H9 (cell line): ENCODE results near the gene SRGAP2C. TPM values are rescaled to one million over a fixed set of nuclear protein-coding genes. Genes with fewer than 3 reads are reported as not detected.
"Not testable (repeated sequence)": the region's sequence is repeated elsewhere in the genome, so short reads cannot be mapped to it uniquely, and the experiment has no call there.

ENCODE experiments used
- DNase-seq: peaks from one replicate; pipeline ENCODE4 v3.0.0-alpha.2; 2017
- H2AFZ ChIP-seq: one replicate; pipeline ENCODE4 v1.6.1; 2013; ENCODE audit warnings: mild to moderate bottlenecking, low read length, control low read depth, moderate library complexity
- H2AK5ac ChIP-seq: 2 replicates; pipeline ENCODE4 v1.6.1; 2013; ENCODE audit warnings: low read length, control low read depth, mixed read lengths; ENCODE audit not compliant: insufficient read length
- H2BK120ac ChIP-seq: one replicate; pipeline ENCODE4 v1.6.1; 2013; ENCODE audit warnings: low read depth, mild to moderate bottlenecking, low read length, control low read depth, inconsistent platforms; ENCODE audit not compliant: poor library complexity, severe bottlenecking
- H2BK12ac ChIP-seq: 2 replicates; pipeline ENCODE4 v1.6.1; 2013; ENCODE audit warnings: low read length, control low read depth, mixed read lengths, low read depth; ENCODE audit not compliant: insufficient read length
- H2BK15ac ChIP-seq: 2 replicates; pipeline ENCODE4 v1.6.1; 2013; ENCODE audit warnings: low read depth, low read length, control low read depth
- H2BK20ac ChIP-seq: one replicate; pipeline ENCODE4 v1.6.1; 2013; ENCODE audit warnings: low read depth, mild to moderate bottlenecking, low read length, control low read depth, inconsistent platforms; ENCODE audit not compliant: poor library complexity, severe bottlenecking
- H2BK5ac ChIP-seq: 2 replicates; pipeline ENCODE4 v1.6.1; 2013; ENCODE audit warnings: low read length, control low read depth, mixed read lengths; ENCODE audit not compliant: insufficient read length
- H3K14ac ChIP-seq: 2 replicates; pipeline ENCODE4 v1.6.1; 2013; ENCODE audit warnings: low read length, control low read depth; ENCODE audit not compliant: insufficient read depth
- H3K18ac ChIP-seq: 2 replicates; pipeline ENCODE4 v1.6.1; 2013; ENCODE audit warnings: low read depth, mild to moderate bottlenecking, mixed read lengths, low read length, control low read depth; ENCODE audit not compliant: insufficient read length
- H3K23ac ChIP-seq: 2 replicates; pipeline ENCODE4 v1.6.1; 2013; ENCODE audit warnings: low read length, control low read depth, mixed read lengths, low read depth; ENCODE audit not compliant: insufficient read length
- H3K23me2 ChIP-seq: 2 replicates; pipeline ENCODE4 v1.6.1; 2013; ENCODE audit warnings: low read depth, mild to moderate bottlenecking, mixed read lengths, low read length, control low read depth; ENCODE audit not compliant: insufficient read length, poor library complexity, severe bottlenecking
- H3K27ac ChIP-seq: 2 replicates; pipeline ENCODE4 v1.5.1; 2013; ENCODE audit warnings: low read length, control low read depth, mixed read lengths, low read depth; ENCODE audit not compliant: insufficient read length
- H3K27me3 ChIP-seq: 2 replicates; pipeline ENCODE4 v1.6.1; 2013; ENCODE audit warnings: low read length, control low read depth, inconsistent platforms; ENCODE audit not compliant: insufficient read depth
- H3K4ac ChIP-seq: 2 replicates; pipeline ENCODE4 v1.6.1; 2013; ENCODE audit warnings: low read depth, mild to moderate bottlenecking, control low read depth, inconsistent platforms, low read length, moderate library complexity
- H3K4me1 ChIP-seq: 2 replicates; pipeline ENCODE4 v1.6.1; 2013; ENCODE audit warnings: low read length, control low read depth, inconsistent platforms; ENCODE audit not compliant: insufficient read depth
- H3K4me2 ChIP-seq: 2 replicates; pipeline ENCODE4 v1.6.1; 2013; ENCODE audit warnings: low read length, control low read depth, mixed read lengths; ENCODE audit not compliant: insufficient read length, insufficient read depth
- H3K56ac ChIP-seq: 2 replicates; pipeline ENCODE4 v1.6.1; 2013; ENCODE audit warnings: low read depth, mild to moderate bottlenecking, mixed read lengths, low read length, control low read depth; ENCODE audit not compliant: insufficient read length
- H3K79me1 ChIP-seq: 2 replicates; pipeline ENCODE4 v1.6.1; 2013; ENCODE audit warnings: low read depth, mild to moderate bottlenecking, moderate library complexity, low read length, control low read depth, inconsistent platforms; ENCODE audit not compliant: insufficient read depth, poor library complexity, severe bottlenecking
- H3K79me2 ChIP-seq: 2 replicates; pipeline ENCODE4 v1.6.1; 2013; ENCODE audit warnings: low read length, control low read depth, inconsistent platforms; ENCODE audit not compliant: insufficient read depth
- H3K9ac ChIP-seq: 2 replicates; pipeline ENCODE4 v1.6.1; 2013; ENCODE audit warnings: low read length, control low read depth, mixed read lengths; ENCODE audit not compliant: insufficient read length; ENCODE audit errors: extremely low read depth
- H3K9me3 ChIP-seq: one replicate; pipeline ENCODE4 v1.6.1; 2013; ENCODE audit warnings: low read depth, low read length, inconsistent platforms; ENCODE audit not compliant: control insufficient read depth
- H3T11ph ChIP-seq: one replicate; pipeline ENCODE4 v1.6.1; 2013; ENCODE audit warnings: mild to moderate bottlenecking, low read length, control low read depth, inconsistent platforms
- H4K20me1 ChIP-seq: one replicate; pipeline ENCODE4 v1.6.1; 2013; ENCODE audit not compliant: control insufficient read depth, insufficient read length, insufficient read depth
- H4K5ac ChIP-seq: 2 replicates; pipeline ENCODE4 v1.6.1; 2013; ENCODE audit warnings: low read depth, mild to moderate bottlenecking, mixed read lengths, low read length, control low read depth; ENCODE audit not compliant: insufficient read length
- H4K8ac ChIP-seq: replicated peaks from 2 replicates; pipeline ENCODE4 v1.6.1; 2013; ENCODE audit warnings: low read length, control low read depth, mixed read lengths, low read depth; ENCODE audit not compliant: insufficient read length
- H4K91ac ChIP-seq: 2 replicates; pipeline ENCODE4 v1.6.1; 2013; ENCODE audit warnings: low read depth, mild to moderate bottlenecking, moderate library complexity, mixed read lengths, low read length, control low read depth; ENCODE audit not compliant: insufficient read length
- H3K27ac Mint-ChIP-seq, 3 experiments: 2 replicates in 2 of 3; 3 replicates in 1 of 3; pipeline ENCODE4 v1.8.0; 2020 to 2021; ENCODE audit warnings: mixed read lengths in 3 of 3, mild to moderate bottlenecking in 1 of 3, moderate library complexity in 1 of 3
- H3K27me3 Mint-ChIP-seq: 2 replicates; pipeline ENCODE4 v1.8.0; 2021; ENCODE audit warnings: low read depth, mild to moderate bottlenecking, moderate library complexity, mixed read lengths
- H3K36me3 Mint-ChIP-seq, 3 experiments: 2 replicates in 2 of 3; 3 replicates in 1 of 3; pipeline ENCODE4 v1.8.0; 2020 to 2021; ENCODE audit warnings: low read depth in 3 of 3, mixed read lengths in 3 of 3; ENCODE audit not compliant: insufficient read depth in 1 of 3
- H3K4me1 Mint-ChIP-seq, 2 experiments: 2 replicates each; pipeline ENCODE4 v1.8.0; 2020; ENCODE audit warnings: mixed read lengths in 2 of 2
- H3K4me3 Mint-ChIP-seq, 2 experiments: 2 replicates in 1 of 2; 3 replicates in 1 of 2; pipeline ENCODE4 v1.8.0; 2020 to 2021; ENCODE audit warnings: mild to moderate bottlenecking in 2 of 2, mixed read lengths in 2 of 2, moderate library complexity in 1 of 2
- H3K9me3 Mint-ChIP-seq, 2 experiments: 2 replicates in 1 of 2; 3 replicates in 1 of 2; pipeline ENCODE4 v1.8.0; 2020; ENCODE audit warnings: mild to moderate bottlenecking in 2 of 2, mixed read lengths in 2 of 2, moderate library complexity in 1 of 2
- WGBS: extraction: QIAGEN DNeasy Blood & Tissue Kit; methylation state at CpG from one replicate; pipeline ENCODE4 v1.1.7; 2013; ENCODE audit warnings: missing lambda C conversion rate, low lambda C conversion rate, mixed read lengths; ENCODE audit not compliant: insufficient read length; ENCODE audit errors: extremely low coverage; 5-methylcytosine and 5-hydroxymethylcytosine counted together
- total RNA-seq: library from RNA; stranded (reverse); gene quantifications from 2 replicates; pipeline ENCODE4 v1.2.1, GENCODE V29; 2021

SRGAP2C gene
- total RNA-seq, 1 experiment from 2014 or later: 16.5 TPM

DNA sequence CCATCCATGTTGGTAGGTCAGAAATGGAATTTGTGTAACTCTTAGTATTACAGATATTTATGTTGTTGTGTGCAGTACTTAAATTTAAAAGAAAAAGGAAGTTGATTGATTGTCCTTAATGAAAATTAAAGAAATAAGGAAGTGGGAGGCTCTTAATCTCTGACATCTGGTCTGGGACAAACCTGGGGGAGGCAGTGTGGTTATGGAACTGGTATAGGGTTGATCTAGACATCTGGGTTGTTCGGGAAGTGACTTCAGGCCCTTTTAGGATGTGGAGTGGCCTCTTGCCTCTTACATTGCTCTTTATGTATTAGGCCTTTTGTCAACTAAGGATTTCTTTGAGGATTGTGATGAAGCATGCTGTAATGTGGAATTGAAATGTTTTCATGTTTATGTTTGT lies 15.5 kb downstream of the SRGAP2C start:
- H4K5ac ChIP-seq, H4K8ac ChIP-seq, H3K27ac ChIP-seq, H2BK20ac ChIP-seq, H3T11ph ChIP-seq, H3K4me3 Mint-ChIP-seq, H3K4me2 ChIP-seq, H3K4ac ChIP-seq, H3K27me3 Mint-ChIP-seq, H3K9me3 Mint-ChIP-seq, H2BK120ac ChIP-seq, H3K18ac ChIP-seq, H2AK5ac ChIP-seq, H3K79me1 ChIP-seq, H3K4me1 Mint-ChIP-seq, H3K4me1 ChIP-seq, H3K79me2 ChIP-seq, H3K9me3 ChIP-seq, H3K14ac ChIP-seq, H4K91ac ChIP-seq, H2BK12ac ChIP-seq, H3K23me2 ChIP-seq, H3K56ac ChIP-seq, DNase-seq, H4K20me1 ChIP-seq, H3K27me3 ChIP-seq, H3K23ac ChIP-seq, H3K27ac Mint-ChIP-seq, H3K36me3 Mint-ChIP-seq, H2BK5ac ChIP-seq, H2AFZ ChIP-seq, H2BK15ac ChIP-seq, H3K9ac ChIP-seq: not testable (repeated sequence)
- no CpG with 5 or more reads among the region's 1 CpG for WGBS

DNA sequence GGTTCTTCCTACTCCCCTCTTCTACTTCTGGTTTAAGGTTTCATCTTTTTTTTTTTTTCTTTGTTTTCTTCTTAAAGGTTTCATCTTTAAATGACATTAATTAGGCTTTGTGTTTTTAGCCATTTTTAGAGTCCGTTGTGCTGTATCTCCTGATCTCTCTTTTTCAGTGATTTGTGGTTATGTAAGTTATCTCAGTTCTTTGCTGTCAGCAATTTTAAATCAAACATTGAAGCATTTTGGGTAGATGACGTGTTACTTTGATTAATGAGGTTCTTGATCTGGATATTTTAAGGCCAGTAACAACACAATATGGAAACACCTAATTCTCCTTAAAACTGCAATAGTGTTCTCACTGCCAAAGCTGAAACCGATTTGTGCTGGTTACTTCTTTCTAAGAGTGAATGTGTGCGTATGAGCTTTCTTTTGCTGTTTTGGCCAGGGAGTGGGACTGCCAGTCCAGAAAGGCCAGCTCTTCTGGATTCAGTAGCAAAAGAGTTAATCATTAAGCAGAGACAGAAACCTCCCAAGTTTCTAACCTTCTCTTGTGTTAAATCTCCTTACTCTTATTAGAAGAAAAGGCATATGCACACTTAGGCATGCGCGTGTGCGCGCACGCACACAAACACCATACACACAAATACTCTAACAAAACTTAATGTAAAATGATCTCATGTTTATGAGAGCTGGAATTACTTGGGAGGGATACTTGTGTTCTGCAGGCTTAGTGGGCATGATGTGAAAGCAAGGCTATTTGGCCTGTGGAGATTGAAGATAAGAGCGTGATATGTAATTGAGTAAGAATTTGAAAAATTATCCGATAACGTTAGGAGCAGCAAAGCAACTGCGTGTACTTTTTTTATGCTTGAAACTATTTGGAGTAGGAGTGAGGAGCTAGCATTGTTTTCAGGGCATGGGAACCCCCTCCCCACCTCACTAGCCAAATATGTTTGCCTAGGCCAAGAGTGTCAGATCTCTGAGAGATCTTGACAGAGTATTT lies 16.5 kb downstream of the SRGAP2C start:
- not testable (repeated sequence) for H3K4me1 Mint-ChIP-seq, H3K4me1 ChIP-seq, H3K27me3 ChIP-seq, H4K5ac ChIP-seq, H3K14ac ChIP-seq, H2AFZ ChIP-seq, H2BK12ac ChIP-seq, H4K8ac ChIP-seq, H3K9ac ChIP-seq, H4K20me1 ChIP-seq, H3K23ac ChIP-seq, H3K27ac ChIP-seq, H3K27me3 Mint-ChIP-seq, H3K4me3 Mint-ChIP-seq, H2BK120ac ChIP-seq, H3K23me2 ChIP-seq, H3K4ac ChIP-seq, H2BK5ac ChIP-seq, H3K9me3 Mint-ChIP-seq, H3K27ac Mint-ChIP-seq, H2AK5ac ChIP-seq, H3K79me2 ChIP-seq, H3K36me3 Mint-ChIP-seq, H3K79me1 ChIP-seq, H3K18ac ChIP-seq, H4K91ac ChIP-seq, H3K4me2 ChIP-seq, H3K56ac ChIP-seq, H3K9me3 ChIP-seq, DNase-seq, H3T11ph ChIP-seq, H2BK20ac ChIP-seq, H2BK15ac ChIP-seq
- no CpG with 5 or more reads among the region's 13 CpGs for WGBS
